Activated CD8-positive, alpha-beta memory T cell treated with anti-CD3 and anti-CD28 coated beads, Interleukin-2, amount 50 U/mL, for 24 hours (primary cell): ENCODE results near the gene SH3RF3.

Experiments
- DNase-seq: peaks from one replicate; pipeline ENCODE4 v3.0.0-alpha.2; 2020; ENCODE audit errors: extremely low read depth

SH3RF3 gene

DNA sequence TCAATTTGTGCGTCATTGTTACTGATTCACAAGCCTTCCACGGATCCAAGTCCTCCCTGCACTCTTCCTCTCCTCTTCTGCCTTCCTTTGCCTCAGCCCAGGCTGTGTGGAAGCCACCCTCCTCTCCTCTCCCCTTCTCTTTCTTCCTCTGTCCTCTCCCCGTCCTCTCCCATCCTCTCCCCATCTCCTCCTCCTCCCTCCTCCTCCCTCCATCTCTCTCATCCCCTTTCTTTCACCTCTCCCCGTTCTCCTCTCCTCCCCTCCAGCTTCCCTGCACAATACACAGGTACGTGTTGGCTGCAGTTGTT lies 301.3 kb downstream of the SH3RF3 start:
- DNase-seq = no peak

DNA sequence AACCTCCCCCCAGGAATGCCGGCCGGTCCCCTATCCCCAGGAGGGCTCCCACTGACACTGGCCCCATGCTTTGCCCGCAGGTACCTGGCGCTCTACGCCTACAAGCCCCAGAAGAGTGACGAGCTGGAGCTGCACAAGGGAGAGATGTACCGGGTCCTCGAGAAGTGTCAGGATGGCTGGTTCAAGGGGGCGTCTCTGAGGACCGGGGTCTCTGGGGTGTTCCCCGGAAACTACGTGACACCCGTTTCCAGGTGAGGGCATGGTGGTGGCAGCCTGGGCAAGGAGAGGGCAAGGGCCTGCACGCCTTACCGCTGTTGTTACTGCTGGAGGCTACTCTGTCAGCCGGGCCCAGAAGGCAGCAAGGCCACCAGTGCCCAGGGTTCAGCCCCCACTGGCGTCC lies 303.4 kb downstream of the SH3RF3 start:
- DNase-seq = no peak

DNA sequence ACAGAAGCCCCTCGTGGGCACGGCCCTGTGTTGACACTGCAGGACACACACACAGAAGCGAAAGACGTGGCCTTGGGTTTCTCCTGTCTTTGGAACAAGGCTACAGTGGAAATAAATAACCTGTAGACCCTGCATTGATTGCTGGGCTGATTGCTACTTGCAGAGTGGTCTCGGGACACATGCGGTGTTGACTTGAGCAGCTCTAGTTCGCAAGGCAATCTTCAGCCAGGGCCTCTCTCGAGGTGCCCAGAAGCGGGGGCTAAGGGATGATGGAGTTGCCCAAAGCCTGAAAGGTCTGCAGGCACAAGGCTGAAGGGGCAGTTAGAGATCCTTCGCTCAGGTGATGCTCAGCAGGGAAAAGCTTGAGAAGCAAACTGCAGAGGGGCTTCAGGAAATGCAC lies 304.5 kb downstream of the SH3RF3 start:
- no peak for DNase-seq

DNA sequence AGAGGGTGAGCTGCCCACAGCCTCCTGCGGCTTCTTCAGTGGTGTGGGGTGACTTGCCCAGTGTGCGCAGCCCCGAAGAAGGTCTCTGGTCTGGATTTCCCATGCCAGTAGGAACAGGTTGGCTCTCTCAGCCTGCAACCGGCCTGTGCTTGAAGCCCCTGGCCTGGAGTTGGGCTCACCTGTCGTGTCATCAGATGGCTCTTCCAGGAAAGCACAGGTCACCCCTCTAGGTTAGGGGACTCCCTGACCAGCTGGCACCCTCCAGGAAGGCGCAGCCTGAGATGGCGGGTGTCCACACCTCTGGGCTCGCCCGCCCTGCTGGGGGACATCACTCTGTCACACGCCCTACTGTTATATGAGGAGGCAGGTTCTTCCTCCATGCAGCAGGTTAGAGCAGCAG lies 304.9 kb downstream of the SH3RF3 start:
- no peak for DNase-seq

DNA sequence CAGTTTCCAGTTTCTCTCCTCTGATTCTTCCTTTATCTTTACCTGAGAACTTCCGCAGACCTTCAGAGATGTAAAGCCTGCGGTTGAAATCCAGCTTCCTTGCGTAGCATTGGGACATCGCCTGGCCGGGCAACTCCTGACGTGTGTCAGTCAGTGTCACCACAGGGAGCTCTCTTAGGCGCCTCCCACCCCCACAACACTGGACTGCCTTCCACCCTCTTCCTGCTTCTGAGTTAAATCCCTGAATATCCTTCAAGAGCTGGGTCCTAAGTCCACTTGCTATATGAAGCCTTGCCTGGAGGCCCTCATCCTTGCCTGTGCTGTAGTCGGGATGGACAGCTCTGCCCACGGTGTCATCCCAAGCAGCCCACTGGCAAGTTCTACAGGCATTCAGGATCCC lies 305.3 kb downstream of the SH3RF3 start:
- DNase-seq = no peak

DNA sequence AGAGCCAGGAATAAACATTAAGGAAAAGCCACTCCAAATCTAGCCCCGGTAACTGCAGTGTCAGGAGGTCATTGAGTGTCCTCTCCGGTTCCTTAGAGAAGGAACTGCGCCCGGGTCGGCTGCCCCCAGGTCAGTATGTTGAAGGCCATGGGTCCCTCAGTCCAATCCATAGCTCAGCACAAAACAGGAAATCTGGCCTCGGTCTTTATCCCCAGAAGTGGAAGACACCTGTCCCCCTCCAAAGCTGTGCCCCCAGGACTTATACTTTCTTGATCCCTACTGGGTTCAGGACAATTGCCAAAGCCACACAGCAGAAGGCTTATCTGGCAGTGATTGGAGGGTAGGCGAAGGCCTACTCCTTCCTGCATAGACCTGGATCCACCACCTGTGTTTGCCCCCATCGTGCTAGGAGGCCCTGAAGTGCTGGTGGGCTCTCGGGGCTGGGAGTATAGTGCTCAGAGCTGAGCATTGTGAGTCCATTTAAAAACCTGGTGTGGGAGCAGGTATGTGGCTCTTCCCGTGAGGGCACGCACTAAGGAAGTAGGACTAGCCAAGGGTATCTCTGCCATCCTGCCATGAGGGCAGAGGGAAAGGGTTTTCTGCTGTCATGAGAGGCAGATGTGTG lies 306.2 kb downstream of the SH3RF3 start:
- no peak for DNase-seq

DNA sequence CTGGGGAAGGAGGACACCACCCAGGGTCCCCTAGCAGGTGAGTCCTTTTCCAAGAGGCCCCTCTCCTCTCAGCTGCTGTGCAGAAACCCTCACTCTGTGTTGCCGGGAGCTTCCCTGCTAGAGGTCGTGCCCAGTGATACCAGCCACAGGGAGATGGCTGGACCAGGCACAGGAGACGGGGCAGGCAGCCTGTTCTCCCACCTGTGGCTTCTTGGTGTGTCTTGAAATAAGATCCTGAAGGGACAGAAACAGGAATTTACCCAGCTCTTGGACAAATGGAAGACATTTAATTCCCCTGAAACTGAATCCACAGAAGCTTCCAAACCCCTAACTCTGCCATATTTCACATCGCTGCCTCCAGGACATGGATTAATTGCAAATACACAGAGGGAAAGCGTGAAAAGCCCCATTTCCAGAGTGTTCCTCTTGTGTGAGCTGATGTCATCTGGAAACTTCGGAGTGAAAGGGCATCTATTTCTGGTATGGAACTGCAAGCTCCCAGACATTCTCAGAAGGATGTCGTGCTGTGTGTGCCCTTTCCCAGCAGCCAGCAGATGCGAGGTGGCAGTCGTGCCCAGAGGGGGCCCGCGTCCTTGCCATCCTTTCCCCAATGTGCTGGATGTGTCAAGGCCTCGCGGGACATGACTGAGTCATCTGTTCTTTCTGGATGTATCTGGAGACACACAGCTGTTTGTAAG lies 307.0 kb downstream of the SH3RF3 start:
- DNase-seq = no peak

DNA sequence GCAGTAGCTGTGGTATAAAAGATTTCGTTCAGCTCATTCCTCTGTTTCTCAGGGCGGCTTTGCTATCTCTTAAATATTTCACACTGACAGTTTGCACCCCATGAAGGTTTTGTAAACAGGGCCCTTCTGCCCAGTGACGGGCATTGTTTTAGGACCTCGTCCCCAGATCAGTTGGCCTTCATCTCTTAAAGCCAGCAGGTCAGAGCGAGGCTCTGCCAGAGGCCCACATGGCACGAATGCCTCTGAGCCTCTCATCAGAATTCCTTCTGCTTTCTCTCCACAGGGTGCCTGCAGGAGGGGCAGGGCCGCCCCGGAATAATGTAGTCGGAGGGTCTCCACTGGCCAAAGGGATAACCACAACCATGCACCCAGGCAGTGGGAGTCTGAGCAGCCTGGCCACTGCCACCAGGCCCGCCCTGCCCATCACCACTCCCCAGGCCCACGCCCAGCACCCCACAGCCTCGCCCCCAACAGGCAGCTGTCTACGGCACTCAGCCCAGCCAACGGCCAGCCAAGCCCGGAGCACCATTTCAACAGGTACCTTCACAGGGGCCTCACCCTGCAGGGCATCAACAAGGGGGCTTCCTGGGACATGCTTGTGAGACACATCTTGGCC lies 307.7 kb downstream of the SH3RF3 start:
- DNase-seq = no peak

DNA sequence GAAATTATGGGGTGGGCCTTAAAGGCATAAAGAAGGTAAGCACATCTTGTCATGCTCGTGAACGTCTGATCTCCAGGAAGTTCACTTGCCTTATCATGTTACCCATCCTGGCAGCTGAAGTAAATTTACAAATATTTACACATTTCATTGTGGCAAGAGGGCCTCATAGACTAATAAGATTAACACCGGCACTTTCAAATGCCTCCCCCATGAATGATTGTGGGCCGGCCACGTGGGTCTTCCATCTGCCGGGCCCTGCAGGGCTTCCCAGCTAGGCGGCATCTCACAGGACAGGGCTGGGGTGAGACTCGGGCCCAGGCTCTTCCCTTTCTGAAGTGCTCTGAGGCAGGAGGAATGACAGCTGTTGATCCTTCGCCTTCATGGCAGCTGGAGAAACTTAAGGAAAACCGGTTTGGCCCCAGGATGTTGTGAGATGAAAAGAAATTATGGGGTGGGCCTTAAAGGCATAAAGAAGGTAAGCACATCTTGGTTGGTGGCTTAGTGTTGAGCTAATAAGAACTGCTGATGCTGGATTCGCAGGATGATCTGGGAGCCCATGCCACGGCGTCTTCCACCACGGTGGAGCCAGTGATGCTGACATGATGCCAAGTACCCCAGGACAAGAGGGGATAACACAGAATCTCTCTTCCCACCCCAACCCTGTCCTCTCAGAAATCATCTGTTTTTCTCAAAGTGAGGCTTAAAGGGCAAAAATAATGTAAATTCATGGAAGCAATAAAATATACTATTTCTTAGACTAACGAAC lies 308.5 kb downstream of the SH3RF3 start:
- no peak for DNase-seq

DNA sequence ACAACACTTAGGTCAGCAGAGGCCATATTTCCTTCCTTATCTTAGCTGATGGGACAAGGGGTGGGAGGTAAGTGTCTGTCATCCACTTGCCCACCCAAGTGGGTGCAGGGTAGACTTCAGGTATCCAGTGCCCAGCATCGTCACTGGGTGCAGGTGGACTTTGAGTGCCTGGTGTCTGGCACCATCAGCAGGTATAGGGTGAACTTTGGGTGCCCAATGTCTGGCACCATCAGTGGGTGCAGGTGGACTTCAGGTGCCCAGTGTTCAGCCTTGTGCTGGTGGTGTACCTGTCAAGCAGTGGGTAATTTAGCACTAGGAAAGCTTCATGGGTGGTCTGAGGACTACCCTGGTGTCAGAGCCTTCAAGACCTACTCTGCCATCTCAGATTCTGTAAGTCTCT lies 309.1 kb downstream of the SH3RF3 start:
- no peak for DNase-seq

DNA sequence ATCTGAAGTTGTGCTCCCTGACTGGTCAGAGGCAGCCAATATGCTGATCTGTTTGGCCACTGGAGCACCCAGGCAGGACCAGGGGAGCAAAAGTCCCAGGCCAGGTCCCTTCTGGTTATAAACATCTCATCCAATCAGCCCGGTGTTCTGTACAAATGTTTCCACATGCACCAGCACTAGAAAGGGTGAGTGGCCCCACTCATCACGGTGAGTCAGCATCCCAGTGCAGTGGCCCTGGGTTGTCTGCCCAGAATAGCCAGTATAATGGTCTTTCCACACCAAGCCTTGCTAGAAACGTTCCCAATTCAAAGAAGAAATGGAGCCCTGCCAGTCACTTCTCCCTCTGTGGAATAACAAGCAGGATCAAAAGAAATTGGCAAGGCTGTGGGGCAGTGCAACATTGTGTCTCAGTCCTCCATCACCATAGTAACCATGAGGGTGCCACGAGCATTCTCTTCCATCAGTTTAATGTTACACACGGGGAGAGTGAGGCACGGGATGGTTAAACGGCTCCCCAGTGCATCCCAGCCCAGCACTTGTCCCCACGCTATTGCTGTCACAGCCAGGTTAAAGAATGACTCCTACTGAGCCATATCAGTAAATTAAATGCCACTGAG lies 309.9 kb downstream of the SH3RF3 start:
- DNase-seq = no peak

DNA sequence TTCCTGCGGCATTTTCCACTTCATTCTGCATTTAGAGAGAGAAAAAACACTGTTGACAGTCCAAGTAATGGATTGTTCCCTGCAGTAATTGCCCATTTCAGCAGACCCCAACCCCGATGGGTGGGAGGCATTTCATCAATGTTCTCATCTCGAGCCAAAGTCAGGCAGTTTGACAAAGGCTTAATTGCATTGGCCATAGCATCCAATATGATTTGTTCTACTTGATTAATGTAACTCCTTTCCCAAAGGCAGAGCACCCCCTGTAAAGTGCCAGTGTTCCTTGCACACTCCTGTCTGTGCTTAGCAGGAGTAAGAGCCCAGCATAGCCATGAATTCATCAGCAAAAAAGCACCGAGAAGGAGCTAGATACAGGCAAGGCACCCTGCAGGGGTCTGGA lies 310.4 kb downstream of the SH3RF3 start:
- DNase-seq = no peak

DNA sequence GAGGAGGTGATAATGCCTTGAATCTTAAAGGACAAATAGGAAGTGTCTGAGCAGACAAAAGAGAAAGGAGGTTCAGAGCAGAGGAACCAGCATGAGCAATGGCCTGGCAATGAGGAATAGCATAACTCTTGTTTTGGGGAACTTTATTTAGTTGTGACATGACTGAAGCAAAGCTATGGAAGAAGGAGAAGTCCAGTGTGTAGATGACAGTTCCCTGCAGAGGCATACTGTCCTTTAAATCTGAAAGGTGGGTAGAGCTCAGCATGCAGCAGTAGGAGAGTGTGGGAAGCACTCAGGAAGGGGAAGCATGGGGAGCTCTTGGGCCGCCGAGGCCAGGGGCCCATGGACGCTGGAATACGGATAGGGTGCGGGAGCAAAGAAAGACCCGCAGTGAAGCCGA lies 311.0 kb downstream of the SH3RF3 start:
- DNase-seq = no peak

DNA sequence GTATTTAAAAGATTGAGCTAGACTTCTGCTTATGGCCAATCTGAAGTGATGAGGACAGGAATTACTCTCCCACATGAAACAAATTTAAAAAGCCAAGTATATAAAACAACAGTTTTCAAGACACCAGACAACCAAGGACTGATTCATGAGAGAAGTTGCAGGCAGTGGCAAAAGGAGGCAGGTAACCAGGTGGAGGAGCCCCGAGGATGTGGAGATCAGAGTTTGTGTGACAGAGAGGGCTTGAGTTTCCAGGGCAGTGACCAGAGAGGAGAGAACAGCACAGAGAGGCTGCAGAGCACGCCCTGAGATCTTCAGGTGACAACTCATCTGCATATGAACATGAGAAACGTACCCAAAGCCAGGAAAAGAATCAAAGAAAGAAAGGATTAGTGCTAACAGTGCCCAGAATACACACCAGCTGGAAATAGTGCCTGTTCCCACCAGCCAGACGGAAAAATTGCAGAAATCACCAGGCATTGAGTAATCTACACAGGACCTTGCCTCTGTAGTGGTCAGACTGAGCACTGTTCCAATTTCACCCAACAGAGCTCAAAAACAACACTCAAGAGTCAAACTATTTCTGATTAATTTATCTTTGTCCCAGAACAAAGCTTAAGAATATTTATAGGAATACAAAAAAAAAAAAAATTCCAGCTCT lies 311.6 kb downstream of the SH3RF3 start:
- DNase-seq = no peak

DNA sequence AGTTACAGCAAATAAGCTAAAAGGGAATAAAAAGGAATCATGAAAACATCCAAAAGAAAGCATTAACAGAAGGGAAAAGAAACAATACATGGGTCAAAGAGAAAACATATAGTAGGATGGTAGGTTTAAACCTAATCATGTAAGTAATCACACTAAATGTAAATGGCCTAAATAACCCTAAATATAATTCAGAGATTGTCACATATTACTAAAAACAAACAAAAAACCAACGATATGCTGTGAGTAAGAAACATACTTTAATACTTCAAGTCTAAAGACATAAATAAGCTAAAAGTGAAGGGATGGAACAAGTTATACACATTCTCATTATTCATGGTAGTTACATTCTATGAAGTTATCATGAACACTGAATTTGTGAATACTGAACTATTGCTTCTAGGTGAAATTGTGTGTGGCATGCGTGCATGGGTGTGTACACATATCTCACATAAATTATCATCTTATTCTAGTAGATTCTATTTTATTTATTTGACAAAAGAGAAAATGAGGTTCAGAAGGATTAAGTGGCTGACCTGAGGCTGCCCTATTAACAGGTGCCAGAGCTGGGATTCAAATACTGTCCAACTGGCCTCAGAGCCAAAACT lies 313.8 kb downstream of the SH3RF3 start:
- DNase-seq = no peak

DNA sequence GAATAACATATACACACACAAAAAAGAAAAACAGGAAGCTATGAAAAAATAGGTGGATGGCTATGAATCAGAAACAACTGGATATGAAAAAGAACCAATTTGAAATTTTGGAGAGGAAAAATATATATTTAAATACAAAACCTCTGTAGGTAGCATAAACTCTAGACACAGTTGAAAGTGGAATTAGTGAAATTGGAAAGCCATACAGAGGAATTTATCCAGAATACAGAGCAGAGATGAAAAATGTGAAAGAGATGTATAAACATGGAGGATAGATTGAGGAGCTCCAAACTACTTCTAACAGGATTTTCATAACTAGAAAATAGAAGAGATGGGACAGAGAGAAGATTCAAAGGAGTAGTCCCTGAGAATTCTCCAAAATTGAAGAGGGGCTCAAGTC lies 315.9 kb downstream of the SH3RF3 start:
- no peak for DNase-seq

DNA sequence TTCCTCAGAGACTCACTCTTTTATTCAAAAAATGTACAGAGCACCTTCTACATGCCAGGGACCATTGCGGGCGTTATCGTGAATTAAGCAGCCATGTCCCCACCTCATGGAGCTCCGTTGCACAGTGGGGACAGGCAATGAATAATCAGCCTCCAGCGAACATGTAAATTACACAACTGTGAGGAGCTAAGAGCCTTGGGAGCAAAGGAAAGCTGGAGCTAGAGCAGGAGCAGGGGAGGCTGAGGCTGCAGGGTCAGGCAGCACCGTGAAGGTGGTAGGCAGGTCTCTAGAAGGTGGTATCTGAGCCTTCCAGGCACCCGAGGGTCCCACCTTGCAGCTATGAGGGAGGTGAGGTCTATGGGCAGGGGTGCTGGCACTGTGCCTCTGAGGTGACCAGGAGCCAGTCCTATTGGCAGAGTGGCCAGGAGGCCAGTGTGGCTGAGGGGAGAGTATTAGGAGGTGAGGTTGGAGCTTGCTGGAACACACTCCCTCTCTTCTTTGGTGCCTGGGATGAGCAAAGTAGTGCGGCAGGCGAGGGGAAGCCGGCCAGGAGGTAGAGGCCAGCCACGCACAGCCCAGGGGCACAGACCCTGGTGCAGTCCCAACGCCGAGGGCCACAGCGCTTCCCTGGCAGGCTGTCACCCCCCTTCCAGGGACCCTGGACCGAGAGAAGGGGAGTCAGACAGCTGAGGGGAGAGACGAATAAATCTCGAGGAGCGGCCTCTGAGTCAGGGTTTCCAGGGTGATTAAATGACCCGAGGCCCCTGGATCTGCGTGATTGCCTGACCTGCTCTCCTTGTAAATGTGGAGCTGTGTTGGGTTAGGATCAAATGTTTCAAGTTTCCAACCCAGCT lies 317.5 kb downstream of the SH3RF3 start:
- no peak for DNase-seq

DNA sequence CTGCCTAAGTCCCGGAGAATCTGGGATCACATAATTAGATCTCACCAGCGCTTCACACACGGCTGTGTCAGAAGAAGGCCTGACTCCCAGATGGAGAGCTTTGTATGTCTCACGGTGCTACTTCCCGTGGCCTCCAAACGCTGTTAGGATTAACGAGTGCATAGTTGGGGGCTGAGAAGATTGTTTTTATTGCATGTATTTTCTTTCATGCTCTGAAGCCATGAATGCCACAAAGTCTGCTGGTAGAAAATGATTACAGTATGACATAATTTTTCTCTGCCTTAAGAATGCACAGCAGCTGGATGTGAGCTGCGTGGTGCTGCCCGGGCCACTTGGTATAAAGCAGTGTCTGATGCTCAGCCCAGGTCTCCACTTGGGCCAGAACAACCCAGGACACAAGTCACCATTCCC lies 318.3 kb downstream of the SH3RF3 start:
- DNase-seq = no peak

DNA sequence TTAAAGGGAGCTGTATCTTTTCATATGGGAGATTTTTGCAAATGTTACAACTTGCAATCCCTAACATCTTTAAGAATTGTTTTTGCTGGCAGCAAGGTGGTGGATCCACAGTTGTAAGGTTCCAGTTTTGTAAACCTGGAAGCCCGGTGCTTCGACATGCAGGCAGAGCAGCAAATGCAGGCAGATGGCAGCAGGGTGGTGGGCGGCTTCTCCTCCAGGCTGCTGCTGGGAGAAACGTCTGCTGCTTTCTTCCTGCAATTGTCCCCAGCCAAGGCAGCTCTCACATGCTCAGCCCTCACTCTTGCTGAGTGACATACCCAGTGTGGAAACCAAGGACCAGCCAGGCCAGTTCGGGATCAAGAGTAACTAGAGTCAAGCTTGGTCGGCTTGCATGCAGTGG lies 318.8 kb downstream of the SH3RF3 start:
- no peak for DNase-seq

DNA sequence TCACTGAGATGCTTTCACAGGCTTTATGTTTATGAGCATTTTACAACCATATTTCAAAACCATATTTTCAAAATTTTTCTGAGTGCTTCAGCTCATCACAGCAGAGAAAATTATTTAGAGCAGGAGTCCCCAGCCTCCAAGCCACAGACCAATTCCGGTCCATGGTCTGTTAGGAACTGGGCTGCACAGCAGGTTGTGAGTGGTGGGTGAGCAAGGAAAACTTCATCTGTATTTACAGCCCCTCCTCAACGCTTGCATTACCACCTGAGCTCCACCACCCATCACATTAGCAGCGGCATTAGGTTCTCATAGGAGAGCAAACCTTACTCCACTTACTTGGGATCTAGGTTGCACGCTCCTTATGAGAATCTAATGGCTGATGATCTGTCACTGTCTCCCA lies 319.2 kb downstream of the SH3RF3 start:
- no peak for DNase-seq
